ENCODE measurements around the gene NPIPB4. TPM values are rescaled to one million over a fixed set of nuclear protein-coding genes. Genes with fewer than 3 reads are reported as not detected.
"Not testable (repeated sequence)": the region's sequence is repeated elsewhere in the genome, so short reads cannot be mapped to it uniquely, and the experiment has no call there.

Gene NPIPB4
- total RNA-seq, result 100 to 1,000 TPM; 364 to 404 TPM
- total RNA-seq, result 6.3 to 9.4 reads per million in 2 donors

DNA sequence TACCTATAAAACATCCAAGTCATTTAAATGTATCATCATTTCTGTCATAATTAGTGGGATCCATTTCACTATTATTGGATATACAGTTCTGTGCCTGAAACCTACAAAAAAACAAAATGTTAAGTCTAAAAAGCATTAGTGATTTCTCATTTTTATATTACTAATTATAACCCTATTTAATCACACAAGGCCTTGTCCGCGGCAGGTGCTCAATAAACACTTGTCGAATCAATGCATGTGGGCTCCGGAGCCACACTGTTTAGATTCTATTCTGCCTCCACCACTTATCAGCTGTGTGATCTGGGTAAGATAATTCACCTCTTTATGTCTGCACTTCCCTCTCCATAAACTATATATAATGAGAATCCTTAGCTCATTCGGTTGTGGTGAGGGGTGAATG is at the start of gene NPIPB4:
Gene NPIPB4 (minus strand): TSS at position 101 of the 400 bp plus-strand sequence. CDS start 378 bp downstream, outside the sequence.
- not testable (repeated sequence) for H3K4me1 Mint-ChIP-seq; H3K36me3 Mint-ChIP-seq (ENCODE audit: low read depth); DNase-seq; H3K4me3 Mint-ChIP-seq; H3K9me3 ChIP-seq (ENCODE audit: control insufficient read depth, low read length, poor library complexity, severe bottlenecking); ATAC-seq; H3K27me3 Mint-ChIP-seq; H3K27ac Mint-ChIP-seq

DNA sequence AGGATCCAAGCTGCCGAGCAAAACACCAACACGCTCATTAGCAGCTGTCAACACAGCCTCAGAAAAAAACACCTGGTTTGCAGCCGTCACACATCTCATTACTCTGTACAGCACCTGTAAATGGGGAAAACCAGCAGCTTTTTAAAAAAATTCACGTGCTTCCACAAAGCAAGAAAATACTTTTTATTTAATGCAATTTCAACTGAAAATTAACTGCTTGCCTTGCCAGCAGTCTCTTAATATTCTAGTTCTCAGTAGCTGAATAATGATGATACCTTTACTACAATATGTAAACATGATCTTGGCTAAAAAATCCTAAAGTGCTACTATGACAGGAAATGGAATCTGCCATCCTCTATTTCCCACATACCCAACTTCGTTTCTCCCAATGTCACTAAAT is 41.4 kb upstream of the NPIPB4 start:
- not testable (repeated sequence) for H3K36me3 Mint-ChIP-seq (ENCODE audit: low read depth); H3K9me3 ChIP-seq (ENCODE audit: control insufficient read depth, low read length, poor library complexity, severe bottlenecking); H3K4me1 Mint-ChIP-seq; H3K27ac Mint-ChIP-seq; H3K27me3 Mint-ChIP-seq; DNase-seq; ATAC-seq; H3K4me3 Mint-ChIP-seq

DNA sequence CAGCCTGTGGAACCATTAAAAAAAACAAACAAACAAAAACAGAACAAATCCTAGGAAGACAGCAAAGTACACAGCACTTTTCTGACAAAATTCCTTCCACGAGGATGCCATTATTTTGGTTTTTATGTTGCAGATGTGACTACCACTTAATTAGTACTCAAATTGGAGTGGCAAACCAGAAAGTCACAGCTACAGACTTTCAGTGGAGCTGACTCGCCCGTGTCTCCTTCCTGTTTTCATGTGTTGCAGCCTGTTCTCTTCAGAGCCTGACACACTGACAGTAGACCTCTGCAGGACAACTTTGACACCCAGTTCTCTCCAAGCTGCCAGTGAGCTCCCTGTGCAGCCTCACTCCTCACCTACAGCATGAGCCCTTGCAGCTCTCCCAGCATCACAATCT is 24.4 kb upstream of the NPIPB4 start:
- not testable (repeated sequence) for H3K9me3 ChIP-seq (ENCODE audit: control insufficient read depth, low read length, poor library complexity, severe bottlenecking); H3K36me3 Mint-ChIP-seq (ENCODE audit: low read depth); DNase-seq; H3K4me3 Mint-ChIP-seq; H3K27me3 Mint-ChIP-seq; H3K4me1 Mint-ChIP-seq; H3K27ac Mint-ChIP-seq; ATAC-seq

DNA sequence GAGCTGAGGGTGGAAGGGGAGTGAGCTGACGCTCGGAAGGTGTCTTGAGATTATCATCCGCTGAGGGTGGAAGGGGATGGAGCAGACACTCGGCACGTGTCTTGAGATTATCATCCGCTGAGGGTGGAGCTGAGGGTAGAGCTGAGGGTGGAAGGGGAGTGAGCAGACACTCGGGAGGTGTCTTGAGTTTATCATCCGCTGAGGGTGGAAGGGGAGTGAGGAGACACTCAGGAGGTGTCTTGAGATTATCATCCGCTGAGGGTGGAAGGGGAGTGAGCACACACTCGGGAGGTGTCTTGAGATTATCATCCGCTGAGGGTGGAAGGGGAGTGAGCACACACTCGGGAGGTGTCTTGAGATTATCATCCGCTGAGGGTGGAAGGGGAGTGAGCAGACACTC is 20.4 kb downstream of the NPIPB4 start:
- not testable (repeated sequence) for H3K4me1 Mint-ChIP-seq; DNase-seq; H3K9me3 ChIP-seq (ENCODE audit: control insufficient read depth, low read length, poor library complexity, severe bottlenecking); H3K27ac Mint-ChIP-seq; ATAC-seq; H3K36me3 Mint-ChIP-seq (ENCODE audit: low read depth); H3K27me3 Mint-ChIP-seq; H3K4me3 Mint-ChIP-seq

DNA sequence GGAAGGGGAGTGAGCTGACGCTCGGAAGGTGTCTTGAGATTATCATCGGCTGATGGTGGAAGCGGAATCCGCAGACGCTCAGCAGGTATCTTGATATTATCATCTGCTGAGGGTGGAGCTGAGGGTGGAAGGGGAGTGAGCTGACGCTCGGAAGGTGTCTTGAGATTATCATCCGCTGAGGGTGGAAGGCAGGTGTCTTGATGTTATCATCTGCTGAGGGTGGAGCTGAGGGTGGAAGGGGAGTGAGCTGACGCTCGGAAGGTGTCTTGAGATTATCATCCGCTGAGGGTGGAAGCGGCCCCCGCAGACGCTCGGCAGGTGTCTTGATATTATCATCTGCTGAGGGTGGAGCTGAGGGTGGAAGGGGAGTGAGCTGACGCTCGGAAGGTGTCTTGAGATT is 21.2 kb downstream of the NPIPB4 start:
- not testable (repeated sequence) for H3K27me3 Mint-ChIP-seq; ATAC-seq; H3K4me1 Mint-ChIP-seq; H3K9me3 ChIP-seq (ENCODE audit: control insufficient read depth, low read length, poor library complexity, severe bottlenecking); H3K36me3 Mint-ChIP-seq (ENCODE audit: low read depth); H3K27ac Mint-ChIP-seq
- H3K4me3 Mint-ChIP-seq, result peak overlapping the region; percentile 52
- DNase-seq, result peak in 1 of 3 donors; percentile 26

DNA sequence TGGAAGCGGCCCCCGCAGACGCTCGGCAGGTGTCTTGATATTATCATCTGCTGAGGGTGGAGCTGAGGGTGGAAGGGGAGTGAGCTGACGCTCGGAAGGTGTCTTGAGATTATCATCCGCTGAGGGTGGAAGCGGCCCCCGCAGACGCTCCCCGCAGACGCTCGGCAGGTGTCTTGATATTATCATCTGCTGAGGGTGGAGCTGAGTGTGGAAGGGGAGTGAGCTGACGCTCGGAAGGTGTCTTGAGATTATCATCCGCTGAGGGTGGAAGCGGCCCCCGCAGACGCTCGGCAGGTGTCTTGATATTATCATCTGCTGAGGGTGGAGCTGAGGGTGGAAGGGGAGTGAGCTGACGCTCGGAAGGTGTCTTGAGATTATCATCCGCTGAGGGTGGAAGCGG is 21.8 kb downstream of the NPIPB4 start:
- DNase-seq, result peak in 1 of 3 donors; percentile 14
- H3K27ac Mint-ChIP-seq; H3K9me3 ChIP-seq (ENCODE audit: control insufficient read depth, low read length, poor library complexity, severe bottlenecking); H3K4me3 Mint-ChIP-seq; ATAC-seq; H3K4me1 Mint-ChIP-seq; H3K27me3 Mint-ChIP-seq; H3K36me3 Mint-ChIP-seq (ENCODE audit: low read depth): not testable (repeated sequence)

DNA sequence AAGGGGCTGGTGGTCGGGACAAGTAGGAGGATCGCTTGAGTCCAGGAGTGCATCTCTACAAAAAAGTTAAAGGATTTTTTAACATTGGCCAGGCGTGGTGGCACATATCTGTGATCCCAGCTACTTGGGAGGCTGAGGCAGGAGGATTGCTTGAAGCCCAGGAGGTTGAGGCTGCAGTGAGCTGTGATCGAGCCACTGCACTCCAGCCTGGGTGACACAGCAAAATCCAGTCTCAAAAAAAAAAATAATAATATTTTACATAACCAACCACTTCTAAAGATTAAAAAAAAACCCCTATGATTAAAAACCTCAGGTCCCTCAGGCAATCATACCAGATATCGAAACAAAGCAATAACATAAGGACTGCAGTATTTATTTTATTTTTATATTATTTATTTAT is 23.3 kb downstream of the NPIPB4 start:
- not testable (repeated sequence) for H3K36me3 Mint-ChIP-seq (ENCODE audit: low read depth); H3K4me3 Mint-ChIP-seq

DNA sequence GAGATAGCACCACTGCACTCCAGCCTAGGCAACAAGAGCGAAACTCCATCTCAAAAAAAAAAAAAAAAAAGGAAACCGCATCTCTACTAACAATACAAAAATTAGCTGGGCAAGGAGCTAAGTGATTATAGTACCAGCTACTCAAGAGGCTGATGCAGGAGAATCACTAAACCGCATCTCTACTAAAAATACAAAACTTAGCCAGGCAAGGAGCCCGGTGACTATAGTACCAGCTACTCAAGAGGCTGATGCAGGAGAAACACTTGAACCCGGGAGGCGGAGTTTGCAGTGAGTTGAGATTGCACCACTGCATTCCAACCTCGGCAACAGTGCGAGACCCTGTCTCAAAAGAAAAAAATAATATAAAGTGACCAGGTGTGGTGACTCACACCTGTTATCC is 27.6 kb downstream of the NPIPB4 start:
- H3K4me1 Mint-ChIP-seq, result not testable (repeated sequence)

More for the DNA sequence above, 23.3 kb downstream of the NPIPB4 start:
- not testable (repeated sequence) for H3K27me3 Mint-ChIP-seq; ATAC-seq; H3K27ac Mint-ChIP-seq; H3K9me3 ChIP-seq (ENCODE audit: control insufficient read depth, low read length, poor library complexity, severe bottlenecking); H3K4me1 Mint-ChIP-seq; DNase-seq

DNA sequence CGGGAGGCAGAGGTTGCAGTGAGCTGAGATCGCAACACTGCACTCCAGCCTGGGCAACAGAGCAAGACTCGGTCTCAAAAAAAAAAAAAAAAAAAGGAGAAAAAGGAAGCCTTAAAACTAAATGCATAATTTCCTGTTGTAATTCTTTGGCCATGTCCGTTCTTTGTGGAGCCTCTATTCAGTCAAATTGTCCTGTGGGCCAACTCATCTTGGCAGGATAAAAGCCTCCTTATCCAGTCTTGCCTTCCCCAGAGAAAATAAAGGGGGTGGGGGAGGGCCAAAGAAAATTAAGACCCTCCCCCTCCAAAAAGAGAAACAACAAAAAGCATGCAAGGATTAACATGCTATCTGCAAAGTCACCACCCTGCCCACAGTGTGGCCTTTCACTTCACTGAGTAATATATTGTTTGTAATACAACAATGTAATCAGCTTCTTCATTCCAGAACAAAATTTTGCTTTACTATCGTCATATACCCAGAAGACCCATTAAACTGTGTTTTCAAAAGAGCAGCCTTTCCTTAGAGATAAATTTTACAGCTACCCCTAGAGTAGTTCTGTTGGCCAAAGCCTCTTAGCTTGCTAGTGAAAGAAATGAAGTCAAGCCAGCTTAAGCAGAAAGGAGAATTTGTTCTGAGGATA is 31.4 kb downstream of the NPIPB4 start:
- not testable (repeated sequence) for H3K4me3 Mint-ChIP-seq; H3K4me1 Mint-ChIP-seq; H3K27me3 Mint-ChIP-seq; H3K9me3 ChIP-seq (ENCODE audit: control insufficient read depth, low read length, poor library complexity, severe bottlenecking); H3K36me3 Mint-ChIP-seq (ENCODE audit: low read depth); DNase-seq; ATAC-seq; H3K27ac Mint-ChIP-seq

More for the DNA sequence above, 27.6 kb downstream of the NPIPB4 start:
- H3K27me3 Mint-ChIP-seq; ATAC-seq; H3K36me3 Mint-ChIP-seq (ENCODE audit: low read depth); H3K4me3 Mint-ChIP-seq; H3K9me3 ChIP-seq (ENCODE audit: control insufficient read depth, low read length, poor library complexity, severe bottlenecking); DNase-seq: not testable (repeated sequence)
- peak overlapping the region; percentile 41 for H3K27ac Mint-ChIP-seq

DNA sequence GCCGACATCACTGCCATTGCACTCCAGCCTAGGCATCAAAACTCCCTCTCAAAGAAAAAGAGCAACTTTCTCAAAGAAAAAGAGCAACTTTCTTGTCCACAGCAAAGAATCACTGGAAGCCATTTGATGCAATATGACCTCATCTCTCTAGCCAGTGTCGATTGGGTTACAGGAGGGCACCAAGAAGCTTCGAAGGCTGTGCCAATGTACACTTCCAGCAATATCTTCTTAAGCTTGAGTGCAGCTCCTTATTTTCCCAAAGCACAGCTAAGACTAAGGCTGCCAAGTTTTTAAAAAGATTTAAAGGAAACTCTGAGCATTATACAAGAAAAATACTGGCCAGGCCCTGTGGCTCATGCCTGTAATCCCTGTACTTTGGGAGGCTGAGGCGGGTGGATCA is 32.0 kb downstream of the NPIPB4 start:
- not testable (repeated sequence) for H3K27me3 Mint-ChIP-seq; H3K4me1 Mint-ChIP-seq; H3K27ac Mint-ChIP-seq; H3K4me3 Mint-ChIP-seq; H3K9me3 ChIP-seq (ENCODE audit: control insufficient read depth, low read length, poor library complexity, severe bottlenecking); H3K36me3 Mint-ChIP-seq (ENCODE audit: low read depth); ATAC-seq; DNase-seq

DNA sequence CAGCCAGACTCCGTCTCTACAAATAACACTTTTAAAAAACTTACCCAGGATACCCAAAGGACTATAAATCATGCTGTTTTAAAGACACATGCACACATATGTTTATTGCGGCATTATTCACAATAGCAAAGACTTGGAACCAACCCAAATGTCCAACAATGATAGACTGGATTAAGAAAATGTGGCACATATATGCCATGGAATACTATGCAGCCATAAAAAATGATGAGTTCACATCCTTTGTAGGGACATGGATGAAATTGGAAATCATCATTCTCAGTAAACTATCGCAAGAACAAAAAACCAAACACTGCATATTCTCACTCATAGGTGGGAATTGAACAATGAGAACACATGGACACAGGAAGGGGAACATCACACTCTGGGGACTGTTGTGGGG is 34.3 kb downstream of the NPIPB4 start:
- H3K4me3 Mint-ChIP-seq; H3K27me3 Mint-ChIP-seq; DNase-seq; H3K9me3 ChIP-seq (ENCODE audit: control insufficient read depth, low read length, poor library complexity, severe bottlenecking); H3K4me1 Mint-ChIP-seq; H3K36me3 Mint-ChIP-seq (ENCODE audit: low read depth); ATAC-seq; H3K27ac Mint-ChIP-seq: not testable (repeated sequence)

DNA sequence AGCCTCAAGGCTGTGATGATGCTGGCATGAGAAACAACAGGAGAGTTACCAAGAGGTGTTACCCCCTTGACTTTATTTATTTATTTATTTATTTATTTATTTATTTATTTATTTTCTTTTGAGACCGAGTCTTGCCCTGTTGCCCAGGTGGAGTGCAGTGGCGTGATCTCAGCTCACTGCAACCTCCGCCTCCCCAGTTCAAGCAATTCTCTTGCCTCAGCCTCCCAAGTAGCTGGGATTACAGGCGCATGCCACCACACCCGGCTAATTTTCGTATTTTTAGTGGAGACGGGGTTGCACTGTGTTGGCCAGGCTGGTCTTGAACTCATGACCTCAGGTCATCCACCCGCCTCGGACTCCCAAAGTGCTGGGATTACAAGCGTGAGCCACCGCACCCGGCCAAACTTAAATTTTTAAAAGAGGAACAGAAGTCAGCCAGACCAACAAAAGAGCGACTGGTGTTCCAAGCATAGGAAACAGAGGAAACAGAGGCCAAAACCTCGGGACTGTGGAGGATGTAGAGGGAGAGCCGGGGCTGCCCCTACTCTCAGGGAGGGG is 36.6 kb downstream of the NPIPB4 start:
- ATAC-seq, H3K27me3 Mint-ChIP-seq, DNase-seq: not testable (repeated sequence)

DNA sequence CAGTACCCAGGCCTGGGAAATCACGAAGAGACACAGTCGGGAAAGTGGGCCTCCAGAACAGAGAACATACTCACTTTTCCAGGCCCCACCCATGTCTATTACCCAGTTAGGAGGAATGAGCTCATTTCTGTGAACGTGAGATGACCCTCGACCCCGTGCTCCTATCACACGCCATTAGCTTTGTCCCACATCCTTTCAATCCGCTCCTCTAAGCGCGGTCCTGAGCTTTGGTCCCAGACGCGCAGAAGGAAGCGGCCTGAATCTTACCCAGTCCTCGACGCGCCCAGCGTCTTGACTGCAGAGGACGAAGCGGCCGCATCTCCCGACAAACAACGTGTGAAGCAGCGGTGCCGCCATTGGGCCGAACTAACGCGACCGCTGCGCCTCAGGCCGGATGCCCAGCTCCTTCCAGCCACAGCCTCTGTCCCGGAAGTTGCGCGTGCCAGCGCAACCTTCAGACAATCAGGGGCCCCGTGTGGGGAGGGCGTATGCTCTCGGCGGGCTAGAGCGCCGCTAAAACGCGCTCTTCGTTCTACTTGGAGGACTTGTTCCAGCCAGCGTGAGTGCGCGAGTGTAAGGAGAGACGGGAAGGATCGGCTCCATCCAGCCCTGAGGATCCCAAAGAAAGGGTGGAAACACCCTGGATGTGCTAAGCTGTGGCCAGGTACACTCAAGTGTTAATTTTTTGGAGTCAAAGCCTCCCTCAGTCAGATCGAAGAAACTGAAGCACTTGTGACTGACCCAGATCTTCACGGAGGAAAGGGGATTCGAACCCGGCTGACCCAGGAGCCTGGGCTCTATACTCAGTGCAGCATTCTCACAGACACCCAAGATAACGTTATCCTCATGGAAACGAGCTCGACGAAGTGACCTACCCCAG is 37.3 kb downstream of the NPIPB4 start:
- not testable (repeated sequence) for H3K9me3 ChIP-seq (ENCODE audit: control insufficient read depth, low read length, poor library complexity, severe bottlenecking); H3K4me1 Mint-ChIP-seq; H3K36me3 Mint-ChIP-seq (ENCODE audit: low read depth); H3K27me3 Mint-ChIP-seq
- peak; percentile 31 to 56 (median 34) for DNase-seq
- Mint-ChIP-seq H3K27ac (peak overlapping the region; percentile 97), H3K4me3 (peak overlapping the region; percentile 93)
- ATAC-seq, result peak; percentile 88

More for the DNA sequence above, 36.6 kb downstream of the NPIPB4 start:
- H3K9me3 ChIP-seq (ENCODE audit: control insufficient read depth, low read length, poor library complexity, severe bottlenecking); H3K36me3 Mint-ChIP-seq (ENCODE audit: low read depth); H3K4me1 Mint-ChIP-seq: not testable (repeated sequence)
- H3K4me3 Mint-ChIP-seq, result peak overlapping the region; percentile 93
- peak overlapping the region; percentile 97 for H3K27ac Mint-ChIP-seq

Measured in T-helper 17 cell (primary cell).